Left cardiac atrium (tissue), 4 donors: ENCODE data around the gene EYS. TPM values are rescaled to one million over a fixed set of nuclear protein-coding genes. Genes with fewer than 3 reads are reported as not detected.

ENCODE experiments used
- ATAC-seq, 2 donors: fragments of 200-7000 bp; cut with Tn5 transposase; one replicate each; pipeline ENCODE4 v1.9.1; 2020; ENCODE audit warnings: mild to moderate bottlenecking in 2 of 2, moderate library complexity in 2 of 2
- DNase-seq: peaks from one replicate; pipeline ENCODE4 v3.0.0-alpha.2; 2020
- intact Hi-C, 2 donors: fragments of 100-400 bp; cut with DNase I; formaldehyde crosslinking; loops; one replicate each; pipeline versions ENCODE4 v1.14.1 to v1.15.1; 2022 to 2023
- total RNA-seq, 2 donors: library from RNA; stranded (reverse); fragmentation: NEBNext Ultra II Directional; extraction: Animal tissue kit (Norgen Biotek cat#: 25700); gene quantifications; one replicate each; pipeline ENCODE4 v1.2.1, GENCODE V29; 2021
- donor health status: DM: no; HTN: yes; CAD: no.
- donor health status: DM: no; HTN: yes; CAD: no; lungs with severe emphysema.
- donor health status: DM: yes; HTN: yes; CAD: no.
- donor health status: Dilated cardiomyopathy.

The EYS gene
- total RNA-seq, 2 donors from 2014 or later, result 0.44 TPM; not detected in 1

DNA sequence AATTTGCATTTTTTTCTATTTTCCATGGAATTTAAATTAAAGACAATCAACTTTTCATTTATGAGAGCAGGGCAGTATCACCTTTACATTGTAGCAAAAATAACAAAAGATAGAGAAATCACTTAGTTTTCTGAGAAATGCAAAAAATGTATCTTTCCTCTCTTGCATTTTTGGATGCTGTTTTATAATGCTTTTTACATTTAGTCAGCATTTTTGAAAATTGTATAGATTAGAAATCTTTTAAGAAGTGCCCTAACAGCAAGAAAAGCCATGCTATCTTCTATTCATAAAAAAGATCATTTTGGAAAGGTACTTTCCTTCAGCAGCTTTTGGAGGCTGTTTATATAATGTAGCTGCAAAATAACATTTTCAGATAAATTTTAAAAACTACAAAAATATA lies 421.8 kb downstream of the EYS start:
- intact Hi-C loops, result no loop called here
- DNase-seq (no peak), ATAC-seq (no peak)

DNA sequence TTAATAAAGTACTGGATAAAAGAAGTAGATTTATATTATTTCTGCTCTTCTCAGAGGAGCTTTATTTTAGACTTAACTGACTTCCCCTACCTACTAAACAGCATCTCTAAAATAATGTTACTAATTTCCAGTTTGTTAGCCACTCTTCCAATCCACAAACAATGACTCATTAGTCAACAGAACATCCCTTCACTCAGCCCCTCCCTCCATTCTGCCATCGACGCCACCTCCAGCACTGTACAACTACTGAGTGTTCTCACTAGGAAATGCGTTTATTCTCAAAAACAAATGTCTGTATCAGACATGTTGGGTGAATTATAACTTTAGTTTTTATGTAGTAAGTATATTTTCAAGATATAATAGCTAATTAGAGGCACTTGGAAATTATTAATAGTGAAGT lies 427.0 kb downstream of the EYS start:
- intact Hi-C loops, result no loop called here
- DNase-seq (no peak), ATAC-seq (no peak)

DNA sequence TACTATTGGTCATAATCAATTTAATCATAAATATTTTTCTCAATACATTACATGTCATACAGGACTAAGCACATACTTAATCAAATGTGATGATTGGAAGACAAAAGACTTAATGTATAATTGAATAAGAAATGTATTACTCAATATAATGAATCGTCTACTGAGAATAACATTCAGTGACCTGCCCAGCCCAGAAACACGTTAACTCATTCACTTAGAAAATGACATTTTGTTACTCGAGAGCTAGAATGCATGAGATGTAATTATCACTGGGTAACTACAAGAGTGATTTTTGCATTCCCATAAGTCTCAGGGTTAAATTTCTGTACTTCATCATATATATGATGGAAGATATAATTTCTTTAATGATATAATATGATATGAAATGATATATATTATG lies 444.8 kb downstream of the EYS start:
- no peak for DNase-seq
- ATAC-seq, result no peak
- intact Hi-C loops, result no loop called here

DNA sequence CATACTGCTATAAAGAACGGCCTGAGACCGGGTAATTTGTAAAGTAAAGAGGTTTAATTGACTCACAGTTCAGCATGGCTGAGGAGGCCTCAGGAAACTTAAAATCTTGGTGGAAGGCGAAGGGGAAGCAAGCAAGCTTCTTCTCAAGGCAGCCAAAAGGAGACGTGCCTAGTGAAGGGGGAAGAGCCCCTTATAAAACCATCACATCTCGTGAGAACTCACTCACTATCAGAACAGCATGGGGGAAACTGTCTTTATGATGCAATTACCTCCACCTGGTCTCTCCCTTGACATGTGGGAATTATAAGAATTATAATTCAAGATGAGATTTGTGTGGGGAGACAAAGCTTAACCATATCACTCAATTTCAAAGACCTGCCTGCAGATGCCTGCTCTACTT lies 447.0 kb downstream of the EYS start:
- intact Hi-C loops, result no loop called here
- no peak for ATAC-seq
- no peak for DNase-seq

DNA sequence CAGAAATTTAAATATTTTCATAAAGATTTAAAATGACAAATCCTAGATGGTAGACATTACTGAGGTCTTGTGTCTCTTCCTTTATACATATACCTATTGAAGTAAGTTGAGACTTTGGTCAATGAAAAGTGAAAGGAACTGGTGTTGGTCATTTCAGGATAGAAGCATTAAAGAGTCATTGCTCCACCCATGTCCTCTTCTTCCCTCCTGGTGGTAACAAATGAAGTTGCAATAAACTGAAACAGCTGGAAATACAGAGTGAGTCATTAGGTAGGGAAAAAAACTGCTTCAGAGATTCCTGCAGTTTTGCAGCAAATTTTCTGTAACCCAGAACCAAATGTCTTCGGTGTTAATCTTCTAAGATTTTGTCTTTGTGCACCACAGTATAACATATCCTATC lies 448.0 kb downstream of the EYS start:
- DNase-seq (no peak), ATAC-seq (no peak)
- intact Hi-C loops, result no loop called here

DNA sequence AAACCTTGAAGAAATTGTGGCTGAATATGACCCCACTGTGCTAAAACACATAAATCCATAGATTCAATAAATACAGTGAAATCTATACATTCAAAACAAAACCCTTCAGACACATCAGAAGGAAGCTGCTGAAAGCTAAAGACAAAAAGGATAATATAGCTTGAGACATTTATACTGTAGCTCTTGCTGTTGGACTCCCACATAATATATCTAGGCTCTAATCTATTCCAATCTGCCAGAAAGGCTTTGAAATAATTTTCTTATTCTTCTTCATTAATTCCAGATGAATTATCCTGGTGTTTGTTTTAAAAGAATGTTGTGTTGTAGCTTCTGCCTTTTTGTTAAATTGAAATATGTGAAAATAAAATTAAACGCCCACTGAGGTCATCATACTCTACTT lies 454.0 kb downstream of the EYS start:
- DNase-seq (no peak), ATAC-seq (no peak)
- intact Hi-C loops, result no loop called here

DNA sequence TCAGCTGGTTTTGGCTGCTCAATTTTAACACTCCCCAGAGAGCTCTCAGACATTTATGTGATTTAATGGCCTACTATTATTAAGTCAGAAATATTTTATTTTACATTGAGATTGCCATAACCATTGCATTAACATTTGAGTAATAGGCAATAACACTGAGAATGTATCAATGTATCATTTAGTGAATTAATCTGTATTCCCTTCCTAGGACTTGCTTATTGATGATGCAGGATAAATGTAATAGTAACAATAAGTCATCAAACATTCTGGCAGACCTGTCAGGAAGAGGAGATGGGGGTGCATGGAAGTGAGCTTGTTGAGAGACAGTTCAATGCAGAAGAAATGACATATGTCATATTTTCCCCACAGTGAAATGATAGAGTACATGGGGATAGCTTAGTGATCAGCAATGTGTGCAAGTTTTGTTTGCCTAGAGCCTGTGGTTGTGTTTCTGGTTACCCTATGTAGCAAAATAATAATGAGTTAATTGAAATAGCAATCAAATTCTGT lies 458.9 kb downstream of the EYS start:
- ATAC-seq, result no peak
- DNase-seq, result no peak
- intact Hi-C loops, result no loop called here

DNA sequence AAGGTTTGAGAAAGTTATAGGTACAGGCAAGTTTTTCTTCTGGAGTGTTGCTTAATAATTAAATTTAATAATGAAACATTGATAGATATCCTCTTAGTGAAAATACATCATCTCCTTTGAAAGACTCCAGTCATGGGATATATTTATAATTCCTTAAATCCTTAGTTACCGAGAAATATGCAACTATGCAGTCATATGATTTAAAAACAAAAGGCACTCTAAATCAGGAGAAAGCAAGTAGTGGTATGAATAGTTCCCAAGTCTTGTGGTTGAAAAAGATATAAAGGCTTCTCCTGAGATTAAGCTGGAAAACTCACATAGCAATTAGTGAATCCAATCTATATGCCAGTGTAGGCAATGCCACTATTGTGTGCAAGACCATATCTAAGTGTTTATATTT lies 475.4 kb downstream of the EYS start:
- intact Hi-C loops, result no loop called here
- no peak for ATAC-seq
- no peak for DNase-seq

DNA sequence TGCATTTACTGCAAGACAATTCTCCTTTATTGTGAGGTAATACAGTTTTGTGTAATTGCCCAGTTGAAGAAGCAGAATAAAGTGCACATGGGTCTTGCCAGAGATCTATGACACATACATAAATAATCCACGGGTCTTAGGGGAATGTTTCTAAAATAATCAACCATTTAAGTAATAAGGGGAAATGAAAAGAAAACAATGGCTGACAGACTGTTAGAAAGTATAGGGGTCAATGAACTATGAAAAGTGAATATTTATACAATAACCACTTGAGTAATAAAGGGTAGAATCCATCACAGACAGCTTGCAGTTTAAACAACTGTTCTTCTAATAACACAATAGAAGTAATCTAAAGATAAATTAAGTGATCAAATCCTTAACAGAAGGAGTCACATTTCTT lies 477.2 kb downstream of the EYS start:
- no peak for ATAC-seq

DNA sequence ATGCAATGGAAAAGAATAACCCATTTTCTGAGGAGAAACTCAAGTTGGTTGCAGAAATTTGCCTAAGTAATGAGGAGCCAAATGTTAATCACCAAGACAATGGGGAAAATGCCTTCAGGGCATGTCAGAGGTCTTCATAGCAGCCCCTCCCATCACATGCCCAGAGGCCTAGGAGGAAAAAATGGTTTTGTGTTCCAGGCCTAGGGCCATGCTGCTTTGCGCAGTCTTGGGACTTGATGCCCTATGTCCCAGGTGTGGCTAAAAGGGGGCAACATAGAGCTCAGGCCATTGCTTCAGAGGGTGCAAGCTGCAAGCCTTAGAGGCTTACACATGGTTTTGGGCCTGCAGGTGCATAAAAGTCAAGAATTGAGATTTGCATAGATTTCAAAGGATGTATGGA lies 485.9 kb downstream of the EYS start:
- intact Hi-C loops, result no loop called here
- no peak for ATAC-seq
- DNase-seq, result no peak

More for the DNA sequence above, 477.2 kb downstream of the EYS start:
- intact Hi-C loops, result no loop called here
- no peak for DNase-seq

DNA sequence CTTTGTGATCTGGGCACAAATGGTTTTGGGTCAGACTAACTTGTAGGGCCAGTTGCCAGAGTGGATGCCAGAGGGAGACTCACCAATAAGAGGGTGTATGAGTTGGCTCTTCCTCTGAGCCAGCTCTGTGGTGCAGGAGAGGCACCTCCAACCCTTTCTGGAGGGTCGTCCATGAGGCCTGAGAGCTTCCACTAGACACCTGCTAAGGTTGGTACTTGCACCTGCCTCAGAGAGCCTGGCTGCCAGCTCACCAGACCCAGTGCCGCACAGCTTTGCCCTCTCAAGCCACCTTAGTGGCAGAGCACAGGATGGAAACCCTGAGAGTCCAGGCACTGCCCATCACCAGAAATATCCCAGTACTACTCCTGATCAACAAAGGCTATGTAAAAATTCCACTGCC lies 504.3 kb downstream of the EYS start:
- no peak for DNase-seq
- no peak for ATAC-seq
- intact Hi-C loops, result no loop called here

DNA sequence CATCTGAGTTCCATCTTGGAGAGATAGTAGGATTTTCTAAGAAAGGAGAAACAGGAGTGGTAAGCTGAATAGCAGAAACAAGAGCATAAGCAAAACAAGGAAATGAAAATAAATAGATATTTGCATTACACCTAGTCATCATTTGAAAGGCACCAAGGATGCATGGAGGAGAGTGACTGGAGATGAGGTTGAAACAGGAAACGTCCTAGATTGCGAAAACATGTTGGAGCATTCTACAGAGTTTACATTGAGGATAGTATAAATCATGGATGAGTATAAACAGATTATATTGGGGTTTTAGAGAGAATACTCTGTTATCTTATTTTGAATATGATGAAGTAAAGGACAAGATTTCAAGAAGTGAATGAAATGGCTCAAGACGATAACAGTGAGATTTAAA lies 507.3 kb downstream of the EYS start:
- DNase-seq (no peak), ATAC-seq (no peak)
- intact Hi-C loops, result no loop called here

DNA sequence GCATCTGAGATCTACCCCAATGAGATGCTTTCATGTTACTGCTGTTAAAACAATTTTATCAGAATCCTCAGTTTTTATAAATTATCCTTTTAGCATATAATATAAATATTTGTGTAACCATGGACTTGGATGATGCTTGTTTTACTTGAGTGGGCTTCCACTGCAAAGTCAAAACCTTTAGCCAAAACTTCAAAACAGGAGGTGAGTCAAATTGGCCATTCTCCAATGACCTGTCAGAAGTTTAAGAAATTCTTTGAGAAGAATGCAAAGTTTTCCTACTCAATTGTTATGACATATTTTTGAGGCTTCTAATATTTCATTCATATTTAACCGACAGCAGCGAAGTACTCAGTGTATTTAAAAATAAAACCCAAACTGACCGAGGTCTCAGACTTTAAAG lies 507.9 kb downstream of the EYS start:
- no peak for DNase-seq
- ATAC-seq, result no peak
- intact Hi-C loops, result no loop called here

DNA sequence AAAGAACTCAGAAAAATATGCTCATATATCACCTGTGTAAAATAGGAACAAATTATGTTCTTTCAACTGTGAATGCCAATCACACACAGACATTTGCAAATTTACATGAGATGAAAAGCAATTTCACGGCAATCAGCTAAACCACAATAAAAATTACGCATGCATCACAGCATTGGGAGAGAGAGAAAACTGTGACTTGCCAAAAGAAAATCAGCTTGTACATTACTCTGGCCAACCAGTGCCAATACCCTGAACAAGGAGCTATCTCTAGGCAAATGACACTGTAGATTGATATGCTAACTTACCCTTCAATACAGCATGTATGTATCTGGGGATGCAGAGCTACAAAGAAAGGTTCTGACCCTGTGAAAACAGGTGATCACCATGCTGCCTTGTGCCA lies 515.6 kb downstream of the EYS start:
- ATAC-seq (no peak), DNase-seq (no peak)
- intact Hi-C loops, result no loop called here

DNA sequence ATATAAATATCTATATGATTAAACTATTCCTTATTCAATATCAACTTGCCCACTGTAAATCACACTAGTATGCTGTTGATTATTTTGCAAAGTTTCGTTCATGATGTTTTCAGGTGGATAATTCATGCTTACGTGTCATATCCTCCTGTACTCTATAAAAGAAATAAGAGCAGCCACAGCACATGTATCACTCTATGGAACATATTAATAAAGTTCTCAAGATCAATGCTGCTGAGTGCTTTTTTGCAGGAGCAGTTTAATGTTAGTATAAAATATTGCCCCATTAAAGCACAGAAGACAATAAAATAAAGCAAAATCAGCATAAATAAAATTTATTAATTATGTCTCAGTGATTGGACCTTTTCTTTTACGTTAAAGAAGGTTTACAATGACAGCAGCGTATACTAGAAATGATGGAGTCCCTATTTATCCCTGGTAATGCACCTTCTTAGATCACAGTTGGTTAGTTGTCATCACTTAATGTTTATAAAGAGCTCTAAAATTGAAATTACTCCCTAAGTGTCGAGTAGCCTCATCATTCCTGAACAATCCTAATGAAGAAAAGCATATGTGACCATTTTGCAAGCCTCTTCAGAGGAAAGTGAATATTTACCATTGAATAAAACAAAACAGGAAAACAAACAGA lies 517.7 kb downstream of the EYS start:
- ATAC-seq (no peak), DNase-seq (no peak)
- intact Hi-C loops, result no loop called here

DNA sequence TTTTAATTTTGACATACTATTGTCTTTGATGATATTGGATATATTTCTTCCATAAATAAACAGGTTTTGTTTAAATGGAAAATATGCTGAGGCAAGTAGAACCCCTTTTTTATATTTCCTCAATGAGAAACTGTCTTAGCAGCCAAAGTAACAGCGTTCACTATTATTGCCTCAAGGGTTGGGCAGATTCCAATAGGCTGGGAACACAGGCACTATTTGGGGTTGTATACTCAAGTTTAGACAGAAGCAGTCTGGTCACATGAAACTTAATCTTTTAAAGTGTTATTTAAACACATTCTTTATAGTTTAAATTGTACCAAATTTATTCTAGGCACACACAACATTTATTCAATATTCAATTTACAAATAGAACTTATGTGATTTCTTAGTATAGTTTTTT lies 520.2 kb downstream of the EYS start:
- DNase-seq (no peak), ATAC-seq (no peak)
- intact Hi-C loops, result no loop called here

DNA sequence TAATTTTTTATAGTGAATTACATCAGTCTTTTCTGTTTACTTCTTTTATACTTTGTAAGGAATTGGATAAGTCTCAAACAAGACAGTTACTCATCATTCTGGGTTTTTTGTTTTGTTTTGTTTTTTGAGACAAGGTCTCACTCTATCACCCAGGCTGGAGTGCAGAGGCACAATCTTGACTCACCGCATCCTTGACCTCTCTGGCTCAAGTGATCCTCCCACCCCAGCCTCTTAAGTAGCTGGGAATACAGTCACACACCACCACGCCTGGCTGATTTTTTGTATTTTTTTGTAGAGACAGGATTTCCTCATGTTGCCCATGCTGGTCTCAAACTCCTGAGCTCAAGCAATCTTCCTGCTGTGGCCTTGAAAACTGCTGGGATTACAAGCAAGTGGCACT lies 524.3 kb downstream of the EYS start:
- ATAC-seq (no peak), DNase-seq (no peak)
- intact Hi-C loops, result no loop called here

DNA sequence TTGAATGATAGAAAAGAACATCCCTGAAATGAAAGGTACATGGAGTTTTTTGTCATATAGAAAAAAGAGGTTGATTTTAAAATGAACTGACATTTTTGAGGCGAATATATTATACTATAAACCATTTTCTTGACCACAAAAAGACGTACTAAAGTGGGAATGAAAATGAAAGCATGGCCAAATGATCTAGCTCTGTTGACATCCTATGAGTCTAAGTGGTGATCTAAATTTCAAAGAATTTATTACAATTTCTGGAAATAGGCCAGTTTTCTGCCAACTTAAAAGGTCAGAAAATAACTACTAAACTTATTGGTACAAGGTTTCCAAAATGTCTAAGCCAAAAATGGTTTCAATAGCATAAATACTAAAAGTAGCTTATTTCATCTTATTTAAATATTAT lies 536.8 kb downstream of the EYS start:
- DNase-seq, result no peak
- intact Hi-C loops, result no loop called here
- ATAC-seq, result no peak

DNA sequence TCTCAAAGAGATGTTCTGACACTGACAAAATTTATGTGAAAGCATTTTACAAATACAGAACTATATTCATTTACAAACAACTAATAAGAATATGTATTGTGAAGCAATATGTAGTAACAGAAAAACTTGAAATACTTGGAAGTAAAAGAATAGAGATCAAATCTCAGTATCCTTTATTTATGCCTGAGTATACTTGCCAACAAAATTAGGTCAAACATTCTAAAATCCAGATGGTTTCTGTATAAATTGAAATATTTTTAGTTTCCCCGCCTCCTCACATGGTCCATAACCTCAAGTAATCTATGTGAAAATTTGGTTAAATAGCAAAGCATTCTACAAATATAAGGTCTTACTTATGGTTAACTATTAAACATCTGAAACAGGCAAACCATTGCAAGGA lies 545.4 kb downstream of the EYS start:
- ATAC-seq, result no peak
- intact Hi-C loops, result no loop called here

DNA sequence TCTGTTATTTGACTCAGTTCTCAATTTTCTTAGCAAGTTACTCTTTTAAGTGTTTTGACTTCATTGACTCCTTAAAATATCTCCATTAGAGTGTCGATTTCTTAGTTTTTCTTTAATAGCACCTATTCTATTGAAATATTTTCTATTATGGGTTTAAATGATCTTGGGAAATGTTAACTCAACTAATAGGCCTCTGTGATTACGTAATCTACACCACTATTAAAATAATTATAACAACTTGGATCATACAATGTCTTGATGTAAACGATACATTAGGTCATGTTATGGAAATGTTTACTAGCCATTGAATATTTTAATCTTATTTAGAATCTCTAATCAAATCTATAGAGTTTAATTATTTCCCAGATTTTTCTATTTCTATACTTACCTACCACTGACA lies 550.0 kb downstream of the EYS start:
- intact Hi-C loops, result no loop called here
- ATAC-seq (no peak), DNase-seq (no peak)

More for the DNA sequence above, 545.4 kb downstream of the EYS start:
- no peak for DNase-seq

DNA sequence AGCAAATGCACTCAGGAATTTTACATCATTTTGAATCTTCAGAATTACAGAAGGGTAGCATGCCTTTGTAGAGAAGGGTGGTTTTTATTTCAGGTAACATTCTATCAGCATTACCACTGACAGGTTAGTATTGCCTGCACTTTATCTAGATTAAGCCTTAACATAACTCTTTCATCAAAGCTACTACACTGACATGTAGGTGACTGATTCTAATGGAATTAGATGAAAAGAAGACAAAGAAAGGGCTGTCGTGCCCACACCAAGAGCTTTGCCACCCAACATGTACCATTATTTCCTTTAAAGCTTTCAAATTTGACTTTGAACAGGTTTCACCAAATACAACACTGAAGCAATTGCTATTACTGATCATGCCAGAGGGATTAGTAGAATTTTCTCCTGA lies 551.9 kb downstream of the EYS start:
- ATAC-seq (no peak), DNase-seq (no peak)
- intact Hi-C loops, result no loop called here

DNA sequence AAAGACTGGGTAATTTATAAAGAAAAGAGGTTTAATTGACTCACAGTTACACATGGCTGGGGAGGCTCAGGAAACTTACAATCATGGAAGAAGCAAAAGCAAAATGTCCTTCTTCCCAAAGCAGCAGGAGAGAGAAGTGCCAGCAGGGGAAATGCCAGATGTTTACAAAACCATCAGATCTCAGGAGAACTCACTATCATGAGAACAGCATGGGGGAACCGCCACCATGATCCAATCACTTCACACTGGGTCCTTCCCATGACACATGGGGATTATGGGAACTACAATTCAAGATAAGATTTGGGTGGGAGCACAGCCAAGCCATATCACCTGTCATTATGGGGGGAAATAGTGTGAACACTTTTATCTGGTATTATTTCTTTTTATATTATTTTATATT lies 557.2 kb downstream of the EYS start:
- DNase-seq, result no peak
- ATAC-seq, result no peak
- intact Hi-C loops, result no loop called here
